ENCODE data around the gene MMP24.

Gene MMP24

DNA sequence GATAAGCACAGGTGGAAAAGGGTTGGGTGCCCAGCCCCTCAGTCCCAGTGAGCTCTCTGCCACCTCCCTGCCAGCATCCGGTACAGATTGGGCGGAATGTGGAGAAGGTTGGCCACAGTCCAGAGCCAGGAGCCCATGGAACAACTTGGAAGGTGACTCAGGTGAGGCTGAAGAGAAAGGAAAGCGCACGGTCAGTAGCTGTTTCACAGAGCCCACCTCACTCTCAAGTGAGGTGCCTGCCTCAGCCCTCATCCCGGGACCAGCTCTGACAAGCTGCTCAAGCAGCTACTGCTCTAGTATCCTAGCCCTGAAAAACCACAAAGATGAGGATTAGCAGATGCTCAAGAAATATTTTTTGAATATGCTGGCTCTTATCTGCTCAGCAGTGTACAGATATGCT, 52.5 kb downstream of the MMP24 start:
- DNase-seq (ENCODE audit: low read depth in 2 of 2) = no peak

DNA sequence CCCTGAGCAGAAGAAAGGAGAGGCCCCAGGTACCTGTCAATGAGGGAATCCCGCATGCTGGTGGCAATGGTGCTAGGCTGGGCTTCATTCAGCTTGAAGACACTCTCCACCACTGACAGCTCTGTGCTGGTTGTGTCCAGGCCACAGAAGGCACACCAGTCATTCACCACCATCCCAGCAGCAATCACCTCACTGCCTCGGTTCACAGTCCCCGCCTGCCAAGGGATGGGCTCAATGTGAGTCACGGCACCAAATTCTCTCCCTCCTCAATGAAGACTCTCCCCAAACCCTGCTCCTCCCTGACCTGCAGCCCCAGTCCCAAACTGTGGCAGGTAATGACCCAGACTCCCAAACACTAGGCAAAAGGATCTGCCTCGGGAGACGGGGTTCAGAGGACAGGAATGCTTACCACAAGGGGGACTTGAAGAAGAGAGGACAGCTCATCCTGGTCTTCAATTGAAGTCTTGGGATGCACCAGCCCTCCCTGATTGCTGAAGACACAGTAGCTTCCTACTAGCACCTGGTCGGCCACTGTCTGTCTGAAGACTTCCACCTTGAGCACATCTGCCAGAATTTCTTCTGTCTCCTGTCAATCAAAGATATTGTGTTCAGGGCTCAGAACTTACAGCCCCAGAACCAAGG, 53.2 kb downstream of the MMP24 start:
- DNase-seq (ENCODE audit: low read depth in 2 of 2) = no peak

DNA sequence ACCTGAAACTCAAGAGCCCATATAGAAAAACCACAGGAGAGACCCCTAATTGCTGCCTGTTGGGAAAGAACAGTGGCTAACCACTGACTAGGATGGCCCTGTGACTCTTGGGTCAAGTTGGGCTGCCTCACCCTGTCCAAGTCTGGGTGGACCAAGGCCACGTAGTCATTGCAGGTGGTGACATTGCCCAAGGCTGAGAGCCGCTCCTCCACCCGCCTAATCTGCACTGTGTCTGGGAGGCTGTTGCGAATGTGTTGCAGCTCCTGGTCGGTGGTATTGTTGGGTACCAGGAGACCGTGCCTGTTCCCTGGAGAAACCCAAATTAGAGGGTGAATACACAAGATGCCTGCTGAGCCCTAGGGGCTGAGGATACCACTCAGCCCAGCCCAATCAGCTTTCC, 54.0 kb downstream of the MMP24 start:
- DNase-seq (ENCODE audit: low read depth in 2 of 2) = no peak

DNA sequence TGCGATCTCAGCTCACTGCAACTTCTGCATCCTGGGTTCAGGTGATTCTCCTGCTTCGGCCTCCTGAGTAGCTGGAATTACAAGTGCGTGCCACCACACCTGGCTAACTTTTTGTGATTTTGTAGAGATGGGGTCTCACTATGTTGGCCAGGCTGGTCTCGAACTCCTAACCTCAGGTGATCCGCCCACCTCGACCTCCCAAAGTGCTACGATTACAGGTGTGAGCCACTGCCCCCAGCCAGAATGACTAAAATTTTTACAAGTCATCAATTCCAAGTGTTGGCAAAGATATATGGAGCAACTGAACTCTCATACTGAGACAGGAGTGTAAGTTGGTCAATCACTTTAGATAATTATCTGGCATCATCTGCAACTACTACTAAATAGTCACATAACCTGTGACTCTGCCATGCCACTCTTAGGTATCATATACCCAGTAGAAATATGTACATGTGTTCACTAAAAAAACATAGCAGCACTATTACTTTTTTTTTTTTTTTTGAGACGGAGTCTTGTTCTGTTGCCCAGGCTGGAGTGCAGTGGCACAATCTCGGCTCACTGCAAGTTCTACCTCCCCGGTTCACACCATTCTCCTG, 55.1 kb downstream of the MMP24 start:
- DNase-seq (ENCODE audit: low read depth in 2 of 2) = no peak

DNA sequence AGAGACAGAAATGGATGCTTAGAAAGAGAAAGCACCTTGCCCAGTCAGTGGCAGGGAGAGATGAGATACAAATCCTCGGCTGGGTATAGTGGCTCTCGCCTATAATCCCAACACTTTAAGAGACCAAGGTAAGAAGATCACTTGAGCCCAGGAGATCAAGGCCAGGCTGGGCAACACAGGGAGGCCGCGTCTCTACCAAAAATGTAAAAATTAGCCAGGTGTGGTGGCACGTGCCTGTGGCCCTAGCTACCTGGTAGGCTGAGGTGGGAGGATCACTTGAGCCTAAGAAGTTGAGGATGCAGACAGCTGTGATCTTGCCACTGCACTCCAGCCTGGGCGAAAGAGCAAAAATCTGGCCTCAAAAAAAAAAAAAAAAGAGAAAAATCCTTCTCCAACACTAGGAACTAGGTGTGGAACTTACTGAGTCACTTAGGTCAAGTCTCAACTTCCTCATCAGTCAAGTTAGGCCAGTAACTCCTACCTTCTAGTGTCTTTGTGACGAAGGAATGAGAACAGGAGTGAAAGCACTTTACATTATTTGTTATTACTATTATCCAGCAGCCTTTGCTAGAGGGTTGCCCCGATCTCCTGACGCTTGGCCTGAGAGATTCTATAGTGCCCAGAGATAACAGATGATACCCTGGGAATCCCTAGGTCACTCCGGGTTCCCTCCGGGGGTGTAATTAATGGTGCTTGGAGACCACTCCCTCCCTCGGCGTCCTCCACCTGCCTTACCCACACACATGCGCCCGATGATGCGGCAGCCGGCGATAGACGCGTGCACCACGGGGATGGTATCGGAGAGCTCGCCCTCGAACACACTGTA, 57.2 kb downstream of the MMP24 start:
- no peak for DNase-seq (ENCODE audit: low read depth in 2 of 2)

DNA sequence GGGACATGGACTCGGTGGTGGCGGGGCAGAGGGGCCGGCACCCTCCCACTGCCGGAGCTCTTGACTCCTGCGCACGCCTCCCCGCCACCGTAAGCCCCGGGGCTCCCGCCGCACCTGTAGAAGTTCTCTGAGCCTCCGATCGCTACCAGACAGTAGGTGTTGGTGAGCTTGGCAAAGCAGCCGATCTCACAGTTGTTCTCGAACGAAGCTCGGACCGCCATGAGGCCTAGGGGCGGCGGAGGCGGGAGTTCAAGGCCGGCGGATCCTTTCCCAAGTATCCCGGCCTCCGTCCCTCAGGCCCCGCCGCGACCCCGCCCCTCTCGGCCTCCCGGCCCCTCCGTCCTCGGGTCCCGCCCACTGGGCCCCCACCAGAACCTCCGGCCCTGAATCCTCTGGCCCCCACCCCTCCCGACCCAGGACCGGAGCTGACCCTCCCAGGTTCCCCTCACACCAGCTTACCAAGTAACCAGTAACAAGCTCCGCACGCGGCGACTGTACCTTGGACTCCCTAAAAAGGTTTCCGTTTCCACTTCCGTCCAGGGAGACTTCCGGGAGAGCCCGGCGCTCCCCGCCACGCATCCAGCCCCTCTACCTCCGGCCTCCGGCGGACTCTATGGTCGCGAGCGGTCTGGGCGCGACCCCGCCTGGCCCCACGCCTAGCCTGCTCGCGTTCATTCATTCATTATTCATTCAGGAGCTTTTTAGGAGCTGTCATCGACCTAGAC, 57.9 kb downstream of the MMP24 start, which contains the start of gene EIF6:
TSS of gene EIF6 (minus strand) at position 506 of the 725 bp plus-strand sequence. CDS start at position 221, 285 bp downstream.
- peak; percentile 73 to 77 for DNase-seq (ENCODE audit: low read depth in 2 of 2)

DNA sequence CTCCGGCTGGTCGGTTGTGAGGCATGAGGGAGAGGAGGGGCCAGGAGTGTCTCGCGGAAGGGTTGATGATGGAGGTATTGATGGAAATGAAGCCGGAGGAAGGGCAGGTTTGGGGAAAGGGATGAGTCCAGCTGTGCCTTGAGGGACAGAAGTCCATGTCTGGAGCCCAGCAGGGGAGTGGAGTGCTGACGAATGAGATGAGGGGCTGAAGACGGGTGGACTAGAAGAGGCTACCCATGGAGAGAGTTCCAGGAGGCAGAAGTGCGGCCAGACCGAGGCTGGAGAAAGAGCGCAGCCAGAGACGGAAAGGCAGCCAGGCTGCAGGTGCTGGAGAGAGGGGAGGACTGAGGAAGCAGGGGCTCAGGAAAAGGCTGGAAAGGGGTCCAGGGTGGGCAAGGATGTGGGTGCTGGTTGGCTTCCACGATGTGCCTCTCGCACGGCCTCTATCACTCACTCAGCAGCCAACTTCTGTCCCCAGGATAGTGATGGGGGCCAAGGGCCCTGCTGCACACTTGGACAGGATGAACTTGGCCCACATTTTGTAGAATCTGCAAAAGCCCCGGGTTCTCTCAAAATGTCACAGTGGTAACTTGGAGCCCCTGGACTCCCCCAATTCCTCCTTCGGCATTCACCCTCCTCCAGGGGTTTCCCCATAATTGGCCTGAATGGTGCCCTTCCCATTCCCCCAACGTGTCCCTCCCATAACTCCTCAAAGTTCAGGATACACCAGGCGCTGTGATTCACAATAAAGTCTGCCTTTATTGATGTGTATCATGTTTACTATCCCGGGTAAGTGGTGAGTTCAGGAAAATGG, 58.7 kb downstream of the MMP24 start:
- no peak for DNase-seq (ENCODE audit: low read depth in 2 of 2)

DNA sequence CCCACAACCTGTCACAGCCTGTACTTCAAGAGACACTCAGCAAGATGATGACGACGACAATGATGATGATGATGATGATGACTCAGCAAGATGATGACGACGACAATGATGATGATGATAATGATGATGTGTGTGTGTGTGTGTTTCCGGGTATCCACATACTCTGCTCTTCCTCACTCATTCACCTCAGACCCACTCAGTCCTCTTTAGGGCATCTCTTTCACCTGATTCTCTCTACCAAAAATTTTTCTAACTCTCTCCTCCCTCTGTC, 59.3 kb downstream of the MMP24 start:
- no peak for DNase-seq (ENCODE audit: low read depth in 2 of 2)

DNA sequence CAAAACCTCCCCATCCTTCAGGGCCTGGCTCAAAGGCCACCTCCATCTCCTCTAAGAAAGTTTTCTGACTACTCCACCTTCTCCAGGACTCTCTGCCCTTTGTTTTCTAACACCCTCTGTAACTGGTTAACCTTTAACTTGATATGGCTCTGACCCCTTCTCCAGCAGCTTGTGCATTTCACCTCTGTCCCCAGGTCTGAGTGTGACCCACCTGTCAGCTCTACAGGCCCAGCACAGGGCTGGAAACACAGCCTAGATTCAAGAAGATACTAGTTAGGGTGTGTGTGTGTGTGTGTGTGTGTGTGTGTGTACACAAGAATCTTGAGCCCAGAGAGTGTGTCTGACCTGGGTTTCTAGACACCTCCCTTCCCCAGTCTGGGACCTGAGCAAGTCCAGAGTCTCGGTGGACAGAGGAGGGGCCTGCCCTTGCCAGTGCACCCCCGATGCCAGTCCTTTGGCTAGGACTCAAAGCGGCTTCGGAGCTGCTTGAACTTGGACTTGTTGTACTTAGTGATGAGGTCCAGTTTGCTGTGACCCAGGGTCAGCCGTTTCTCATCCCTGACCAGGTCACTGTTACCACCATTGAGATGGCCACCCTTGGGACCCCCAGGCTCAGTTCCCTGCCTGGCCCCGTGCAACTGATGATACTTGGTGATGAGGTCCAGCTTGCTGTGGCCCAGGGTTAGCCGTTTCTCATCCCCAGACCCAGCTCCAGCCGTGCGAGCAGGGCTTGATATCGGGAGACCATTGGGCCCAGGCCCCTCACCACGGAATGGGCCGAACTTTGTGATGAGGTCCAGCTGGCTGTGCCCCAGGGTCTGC, 59.8 kb downstream of the MMP24 start:
- no peak for DNase-seq (ENCODE audit: low read depth in 2 of 2)

DNA sequence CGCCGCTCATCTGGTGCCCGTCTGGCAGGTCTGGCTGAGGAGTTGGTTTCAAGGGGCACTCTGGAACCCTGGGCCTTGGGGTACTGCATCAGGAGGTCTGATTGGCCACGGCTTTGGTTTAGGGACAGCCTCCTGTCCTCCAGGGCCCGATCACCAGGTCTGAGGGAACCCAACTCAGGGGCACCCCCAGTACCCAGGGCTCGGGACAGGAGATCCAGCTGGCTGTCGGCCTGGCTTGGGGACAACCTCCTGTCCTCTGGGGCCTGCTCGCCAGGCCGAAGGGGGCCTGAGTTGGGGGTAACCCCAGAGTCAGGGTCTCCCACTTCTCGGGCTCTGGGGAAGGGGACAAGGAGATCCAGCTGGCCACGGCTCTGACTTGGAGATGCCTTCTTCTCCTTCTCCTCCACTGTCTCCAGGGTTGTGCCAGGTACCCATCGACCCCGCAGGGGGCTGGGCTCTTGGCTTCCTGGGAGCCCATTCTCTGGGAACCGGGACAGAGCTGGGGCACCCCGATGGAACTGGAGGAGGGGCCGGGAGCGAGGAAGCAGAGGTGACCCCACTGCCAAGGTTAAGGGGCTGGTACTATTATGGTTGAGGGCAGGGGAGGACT, 60.5 kb downstream of the MMP24 start:
- no peak for DNase-seq (ENCODE audit: low read depth in 2 of 2)

DNA sequence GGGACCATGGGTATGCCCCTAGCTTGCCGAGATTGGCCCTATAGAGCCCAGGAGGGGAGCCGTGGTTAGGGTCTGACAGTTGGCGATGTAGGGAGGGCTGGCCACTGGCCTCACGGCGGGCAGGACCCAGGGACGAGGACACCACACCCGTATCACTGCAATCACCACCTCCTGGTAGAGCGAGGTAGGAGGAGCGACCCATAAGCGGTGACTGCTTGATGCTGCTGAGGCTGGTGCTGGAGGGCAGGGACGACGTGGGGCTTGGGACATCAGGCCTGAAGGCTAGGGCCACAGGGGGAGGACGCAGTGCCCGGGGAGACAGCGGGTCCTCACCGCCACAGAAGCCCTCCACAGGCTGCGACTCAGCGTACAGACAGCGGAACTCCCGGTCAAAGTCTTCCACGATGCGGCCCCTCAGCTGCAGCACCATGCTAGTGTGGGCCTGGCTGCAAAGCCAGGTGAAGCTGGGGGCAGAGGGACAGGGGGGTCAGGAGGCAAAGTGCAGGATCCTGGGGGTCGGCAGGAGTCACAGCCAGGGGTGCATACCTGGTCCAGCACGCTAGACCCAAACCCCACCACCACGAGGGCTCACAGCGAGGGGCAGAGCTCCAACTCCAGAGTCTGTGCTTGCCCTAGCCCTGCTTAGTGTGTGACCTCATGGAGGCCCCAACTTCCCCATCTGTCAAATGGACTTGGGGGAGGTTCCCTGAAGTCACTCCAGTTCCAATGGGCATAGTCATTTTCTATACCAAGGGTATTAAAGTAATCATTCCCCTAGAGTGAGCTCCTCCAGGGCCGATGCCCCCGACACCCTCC, 61.2 kb downstream of the MMP24 start:
- no peak for DNase-seq (ENCODE audit: low read depth in 2 of 2)

DNA sequence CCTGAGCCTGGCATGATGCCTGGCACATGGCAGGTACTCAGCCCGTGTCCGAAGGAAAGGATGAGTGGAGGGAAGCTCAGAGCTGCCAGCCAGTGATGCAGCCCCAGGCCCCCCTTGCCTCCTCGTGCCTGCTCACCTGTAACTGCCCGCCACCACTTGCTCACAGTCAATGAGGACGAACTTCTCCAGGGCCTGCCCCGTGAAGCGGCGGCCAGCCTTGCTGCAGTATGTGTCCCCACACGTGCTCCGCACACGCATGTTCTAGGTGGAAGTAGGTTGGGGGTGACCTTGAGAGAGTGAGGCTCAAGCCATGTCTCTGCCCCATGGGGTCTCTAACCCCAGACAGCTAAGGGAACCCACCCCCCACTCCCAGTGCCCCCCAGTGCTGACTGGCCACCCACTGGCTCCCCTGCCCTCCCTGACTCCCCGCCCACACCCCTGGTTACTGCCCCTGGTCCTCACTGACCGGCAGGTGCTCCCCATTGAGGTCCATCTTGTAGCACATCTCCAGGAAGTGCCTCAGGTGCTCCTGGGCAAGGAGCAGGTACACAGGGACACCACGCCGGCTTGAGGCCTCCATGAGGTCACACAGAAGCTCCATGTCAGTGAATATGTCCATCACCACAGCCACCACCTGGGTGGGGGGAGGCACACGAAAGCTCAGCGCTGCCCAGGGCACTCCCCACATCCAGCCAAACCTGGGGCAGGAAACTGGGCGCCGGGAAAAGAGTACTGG, 62.0 kb downstream of the MMP24 start:
- DNase-seq (ENCODE audit: low read depth in 2 of 2) = no peak

DNA sequence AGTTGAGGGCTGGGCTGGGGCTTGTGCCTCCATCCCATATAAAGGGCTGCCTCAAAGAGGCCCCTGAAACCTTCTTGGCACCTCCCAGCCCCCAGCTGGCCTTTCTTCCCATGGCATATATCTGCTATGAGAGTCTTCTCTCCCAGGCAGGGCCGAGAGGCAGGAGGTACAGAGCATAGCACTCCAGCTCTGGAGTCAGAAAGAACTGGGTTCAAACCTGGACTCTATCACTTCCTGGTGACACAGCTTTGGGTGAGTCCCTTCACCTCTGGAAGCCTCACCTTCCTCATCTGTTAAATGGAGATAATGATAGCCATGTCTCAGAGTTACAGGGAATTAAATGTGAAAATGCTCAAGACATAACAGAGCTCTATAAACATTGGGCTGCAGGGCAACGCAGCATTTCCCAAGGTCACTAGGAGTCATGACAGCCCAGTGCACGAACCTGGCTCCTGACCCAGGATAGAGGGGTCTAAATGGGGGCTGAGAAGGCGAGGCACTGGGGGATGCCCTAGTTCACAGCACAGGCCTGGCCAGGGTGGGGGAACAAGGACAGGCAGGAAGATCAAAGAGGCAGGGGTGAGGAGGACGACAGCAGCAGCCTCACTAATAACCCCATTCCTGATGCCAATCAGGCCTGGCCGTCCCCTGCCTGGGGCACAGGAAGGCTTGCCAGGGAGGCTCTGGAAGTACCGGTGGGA, 63.8 kb downstream of the MMP24 start:
- no peak for DNase-seq (ENCODE audit: low read depth in 2 of 2)

DNA sequence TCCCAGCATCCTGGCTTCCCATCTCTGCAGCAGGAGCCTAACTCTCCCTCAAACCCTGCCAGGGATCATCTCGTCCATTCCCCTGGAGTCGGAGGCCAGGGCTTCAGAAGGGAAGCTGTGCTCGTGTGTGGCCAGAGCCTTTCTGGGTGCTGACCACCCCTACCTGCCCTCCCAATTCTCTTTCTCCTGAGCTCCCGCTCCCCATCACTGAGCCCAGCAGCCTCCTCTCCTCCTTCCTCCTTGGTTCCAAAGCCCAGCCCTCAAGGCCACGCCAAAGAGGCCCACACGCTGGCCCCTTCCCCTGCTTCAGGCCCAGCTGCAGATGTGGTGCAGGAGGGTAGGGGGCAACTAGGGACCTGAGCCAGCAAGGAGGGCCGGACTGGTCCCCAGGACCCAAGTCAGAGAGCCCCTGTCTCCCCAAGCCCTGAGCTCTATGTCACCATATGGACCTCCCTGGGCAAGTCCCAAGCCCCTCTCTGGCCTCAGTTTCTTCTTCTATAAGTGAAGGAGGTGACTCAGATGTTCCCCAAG, 64.5 kb downstream of the MMP24 start:
- no peak for DNase-seq (ENCODE audit: low read depth in 2 of 2)

DNA sequence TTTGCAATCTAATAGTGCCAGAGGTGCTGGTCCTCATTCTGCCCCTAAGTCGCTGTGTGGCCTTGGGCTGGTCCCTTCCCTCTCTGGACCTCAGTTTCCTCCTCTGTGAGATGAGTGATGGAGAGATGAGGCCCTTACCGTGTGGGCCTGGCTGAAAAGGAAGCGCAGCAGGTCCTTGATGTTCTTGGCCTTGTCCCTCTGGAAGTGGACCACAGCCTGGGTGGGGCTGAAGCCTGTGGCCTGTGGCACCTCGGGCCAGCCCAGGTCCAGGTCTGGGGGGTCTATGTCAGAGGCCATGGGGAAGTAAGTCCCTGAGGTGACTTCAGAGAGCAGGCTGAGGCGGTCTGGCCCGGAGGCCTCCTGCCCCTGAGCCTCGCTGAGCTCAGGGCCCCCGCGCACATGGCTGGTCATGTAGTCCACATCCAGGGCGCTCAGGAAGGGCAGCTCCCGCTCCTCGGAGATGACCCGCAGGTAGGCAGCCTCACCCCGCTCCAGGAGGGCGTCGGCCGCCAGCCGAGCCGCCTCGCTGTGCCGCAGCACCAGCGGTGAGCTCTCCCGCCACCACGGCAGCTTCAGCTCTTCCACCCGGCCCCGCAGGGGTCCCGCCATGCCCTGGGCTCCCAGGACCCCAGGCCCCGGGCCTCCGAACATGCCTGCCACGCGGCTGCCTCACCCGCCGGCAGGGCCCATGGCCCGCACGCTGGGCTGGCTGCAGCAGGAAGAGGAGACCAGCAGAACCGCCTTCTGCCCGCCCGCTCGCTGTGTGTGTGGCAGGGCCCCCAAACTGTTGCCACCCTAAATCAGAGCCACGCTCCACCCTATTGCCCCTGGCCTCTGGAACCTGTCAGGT, 65.4 kb downstream of the MMP24 start, which contains the start of gene FAM83C:
TSS of gene FAM83C (minus strand) at position 772 of the 850 bp plus-strand sequence. CDS start at position 651, 121 bp downstream.
- no peak for DNase-seq (ENCODE audit: low read depth in 2 of 2)

DNA sequence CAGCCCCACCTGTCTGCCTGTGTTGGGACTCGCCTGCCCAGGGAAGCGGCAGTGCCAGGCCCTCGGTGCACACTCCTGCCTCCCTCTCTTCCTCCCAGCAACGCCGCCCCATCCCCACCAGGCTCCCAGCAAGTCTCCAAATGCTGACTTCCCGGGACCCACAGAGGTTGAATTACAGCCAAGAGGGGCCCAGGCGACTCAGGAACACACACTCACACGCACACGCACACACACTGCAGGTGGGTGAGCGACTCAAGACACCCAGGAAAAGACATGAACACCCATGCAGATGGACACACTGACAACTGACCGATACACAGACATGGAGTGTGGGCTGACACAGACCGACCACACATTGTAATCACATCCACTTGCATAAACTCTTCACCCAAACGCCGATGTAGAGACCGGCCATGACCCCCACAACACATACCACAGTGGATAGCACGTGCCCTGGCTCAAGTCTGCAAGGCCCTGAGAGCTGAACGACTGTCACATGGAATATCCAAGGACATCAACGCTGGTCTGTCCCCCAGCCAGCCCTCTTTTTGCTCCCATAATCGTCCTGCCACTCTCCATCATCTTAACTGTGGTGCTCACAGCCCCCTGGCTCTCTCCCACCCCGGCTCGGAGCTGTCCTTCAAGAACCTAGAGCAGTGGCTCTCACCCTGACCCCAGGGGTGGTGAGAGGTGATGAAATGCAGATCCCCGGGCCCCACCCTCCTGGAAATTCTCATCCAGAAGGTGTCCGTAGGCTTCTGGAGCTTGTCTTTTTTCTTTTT, 66.2 kb downstream of the MMP24 start:
- no peak for DNase-seq (ENCODE audit: low read depth in 2 of 2)
